ACC112 (cell line): ENCODE measurements around the gene MYOF.

Source experiments
- H2AFZ ChIP-seq: fragments of 200-600 bp; sonication (generic); one replicate; pipeline ENCODE4 v1.6.0; 2017; ENCODE audit warnings: antibody characterized with exemption, low read length; ENCODE audit not compliant: unreplicated experiment
- H3K27ac ChIP-seq: fragments of 200-600 bp; sonication (generic); 2 replicates; pipeline ENCODE4 v1.5.1; 2014; ENCODE audit warnings: low read depth, mild to moderate bottlenecking, antibody characterized with exemption, low read length, moderate library complexity
- H3K27me3 ChIP-seq: fragments of 200-600 bp; sonication (generic); 2 replicates; pipeline ENCODE4 v1.6.1; 2014; ENCODE audit warnings: mild to moderate bottlenecking, antibody characterized with exemption, low read length, moderate library complexity, mixed read lengths; ENCODE audit not compliant: insufficient read depth
- H3K36me3 ChIP-seq: fragments of 200-600 bp; sonication (generic); 2 replicates; pipeline ENCODE4 v1.6.1; 2016; ENCODE audit warnings: mild to moderate bottlenecking, antibody characterized with exemption, low read length, moderate library complexity, mixed read lengths; ENCODE audit not compliant: insufficient read depth
- H3K4me1 ChIP-seq: fragments of 200-600 bp; sonication (generic); one replicate; pipeline ENCODE4 v1.6.1; 2016; ENCODE audit warnings: low read length, mixed read lengths; ENCODE audit not compliant: insufficient read depth, unreplicated experiment, control insufficient read depth
- H3K4me3 ChIP-seq: fragments of 200-600 bp; sonication (generic); 2 replicates; pipeline ENCODE4 v1.5.1; 2014; ENCODE audit warnings: mild to moderate bottlenecking, low read depth, low read length
- H3K79me2 ChIP-seq: fragments of 200-600 bp; sonication (generic); one replicate; pipeline ENCODE4 v1.6.0; 2016; ENCODE audit warnings: low read length; ENCODE audit not compliant: control insufficient read depth, unreplicated experiment, insufficient read depth

Gene MYOF

DNA sequence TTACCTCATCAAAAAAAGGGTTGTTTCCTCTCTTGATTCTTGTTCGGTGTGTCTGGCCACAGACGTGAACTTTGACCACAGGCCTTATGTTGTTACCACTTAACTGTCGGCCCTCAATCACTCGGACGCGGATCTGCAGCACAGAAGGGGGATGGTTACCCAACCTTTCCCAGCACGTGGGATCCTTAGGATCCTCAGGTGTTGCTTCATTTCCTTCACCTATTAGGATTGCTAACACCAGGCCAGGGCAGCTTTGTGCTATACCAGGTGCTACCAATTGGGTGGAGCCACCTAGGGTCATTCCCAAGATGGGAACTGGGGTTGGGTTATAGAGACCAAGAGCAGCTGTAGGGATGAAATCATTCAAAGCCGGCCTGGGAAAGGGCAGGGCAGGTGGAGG lies 73.4 kb downstream of the MYOF start:
- Histone ChIP-seq H3K79me2 (peaks cover 9% of the 10 kb centered on the region), H2AFZ (no peak overlapping the region), H3K36me3 (peaks cover 29% of the 10 kb centered on the region), H3K4me3 (no peak overlapping the region), H3K4me1 (no peaks in the 10 kb centered on the region), H3K27ac (no peak overlapping the region), H3K27me3 (no peaks in the 10 kb centered on the region)

DNA sequence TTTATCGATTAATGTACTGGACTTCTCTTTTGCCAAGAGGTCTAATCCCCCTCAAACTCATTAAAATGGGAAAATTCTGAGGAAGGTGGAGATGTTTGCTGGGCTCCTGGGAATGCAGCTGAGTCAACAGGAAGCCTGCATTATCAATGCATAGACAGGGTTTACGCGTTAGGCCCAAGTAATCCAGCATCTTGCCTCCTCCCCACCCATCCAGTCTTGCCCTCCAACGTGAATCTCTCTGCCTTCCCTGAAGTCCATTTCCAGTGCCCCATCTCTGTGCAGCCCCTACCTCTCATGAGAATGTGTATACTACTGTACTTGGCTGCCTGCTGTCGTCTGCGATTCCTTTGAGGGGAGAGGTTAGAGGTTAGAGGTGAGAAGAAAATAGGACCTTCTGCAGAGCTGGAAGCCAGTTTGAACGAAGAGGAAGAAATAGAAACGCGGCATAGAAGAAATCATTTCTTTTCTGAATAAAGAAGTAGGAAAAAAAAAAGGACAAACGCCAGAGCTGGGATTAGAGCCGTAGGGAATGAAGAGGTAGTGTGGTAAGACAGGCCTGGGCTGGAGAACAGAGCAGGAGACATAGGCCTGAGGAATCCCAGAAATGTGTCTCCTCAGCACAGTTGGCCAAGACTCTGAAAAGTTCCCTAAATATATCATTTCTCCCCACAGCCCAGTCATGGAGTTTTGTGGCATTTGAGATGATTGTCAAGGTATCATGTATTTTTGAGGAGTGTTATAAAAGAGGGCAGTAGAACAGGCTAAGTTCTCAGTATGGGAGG lies 75.6 kb downstream of the MYOF start:
- H2AFZ ChIP-seq: no peak overlapping the region
- H3K4me1 ChIP-seq: no peaks in the 10 kb centered on the region
- H3K36me3 ChIP-seq: peaks cover 41% of the 10 kb centered on the region
- H3K27ac ChIP-seq: no peak overlapping the region
- no peaks in the 10 kb centered on the region for H3K27me3 ChIP-seq
- H3K79me2 ChIP-seq: peaks cover 11% of the 10 kb centered on the region
- H3K4me3 ChIP-seq: no peak overlapping the region

DNA sequence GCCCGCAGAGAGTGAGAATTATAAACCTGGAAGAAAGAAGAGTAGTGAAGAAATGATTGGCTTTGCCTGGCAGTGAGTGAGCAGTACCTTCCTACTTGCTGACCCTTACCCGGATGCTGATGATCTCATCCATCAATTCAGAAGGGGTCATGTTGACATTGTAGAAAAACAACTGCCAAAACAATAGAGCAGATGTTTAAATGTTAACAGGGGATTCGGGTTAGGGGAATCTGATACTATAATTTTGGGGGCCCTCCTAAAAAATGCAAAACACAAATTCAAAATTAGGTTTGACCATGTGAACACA lies 78.1 kb downstream of the MYOF start:
- H3K4me3 ChIP-seq: no peak overlapping the region
- peaks cover 11% of the 10 kb centered on the region for H3K79me2 ChIP-seq
- H3K36me3 ChIP-seq: peaks cover 40% of the 10 kb centered on the region
- no peak overlapping the region for H3K27ac ChIP-seq
- no peak overlapping the region for H2AFZ ChIP-seq
- no peaks in the 10 kb centered on the region for H3K4me1 ChIP-seq
- H3K27me3 ChIP-seq: no peaks in the 10 kb centered on the region

DNA sequence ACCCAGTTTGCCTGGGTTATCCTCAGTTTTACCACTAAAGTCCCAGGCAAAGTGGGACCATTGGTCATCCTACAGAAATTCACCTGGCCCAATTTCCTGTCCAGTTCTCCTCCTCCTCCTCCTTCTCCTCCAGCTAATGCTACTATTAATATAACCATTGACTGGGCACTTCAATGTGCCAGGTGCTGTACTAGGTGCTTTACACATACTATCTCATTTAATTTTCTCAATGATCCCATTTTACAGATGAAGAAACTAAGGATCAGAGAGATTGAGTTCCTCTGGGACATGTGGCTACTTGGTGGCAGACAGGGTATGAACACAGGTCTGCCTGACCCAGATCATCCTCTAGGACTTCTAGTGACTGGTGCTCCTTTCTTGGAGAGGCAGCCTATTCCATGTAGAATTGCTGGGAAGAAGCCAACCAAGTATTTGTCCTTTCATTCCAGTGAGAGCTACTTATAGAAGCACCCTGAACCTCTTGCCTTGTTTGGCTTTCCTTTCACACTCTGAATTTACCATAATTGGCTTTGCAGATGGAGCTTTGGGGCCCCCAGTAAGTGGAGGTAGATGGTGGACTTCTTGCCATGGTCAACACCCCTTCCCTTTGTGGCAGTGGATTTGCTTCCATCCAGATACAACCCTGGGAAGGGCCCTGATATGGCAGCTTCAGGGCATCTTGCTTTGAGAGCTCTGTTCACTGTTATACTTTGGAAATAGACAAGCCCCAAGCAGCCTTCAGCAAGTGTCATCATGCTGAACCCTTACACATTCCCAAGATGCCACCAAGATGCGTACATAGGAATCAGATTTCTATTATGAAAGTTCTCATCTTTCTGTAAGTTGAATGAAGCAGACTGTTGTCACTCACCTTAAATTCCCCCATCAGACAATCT lies 78.7 kb downstream of the MYOF start:
- Histone ChIP-seq H3K27ac (no peak overlapping the region), H3K4me1 (no peaks in the 10 kb centered on the region), H3K4me3 (no peak overlapping the region), H3K36me3 (peaks cover 42% of the 10 kb centered on the region), H3K79me2 (peaks cover 11% of the 10 kb centered on the region), H3K27me3 (no peaks in the 10 kb centered on the region), H2AFZ (no peak overlapping the region)

DNA sequence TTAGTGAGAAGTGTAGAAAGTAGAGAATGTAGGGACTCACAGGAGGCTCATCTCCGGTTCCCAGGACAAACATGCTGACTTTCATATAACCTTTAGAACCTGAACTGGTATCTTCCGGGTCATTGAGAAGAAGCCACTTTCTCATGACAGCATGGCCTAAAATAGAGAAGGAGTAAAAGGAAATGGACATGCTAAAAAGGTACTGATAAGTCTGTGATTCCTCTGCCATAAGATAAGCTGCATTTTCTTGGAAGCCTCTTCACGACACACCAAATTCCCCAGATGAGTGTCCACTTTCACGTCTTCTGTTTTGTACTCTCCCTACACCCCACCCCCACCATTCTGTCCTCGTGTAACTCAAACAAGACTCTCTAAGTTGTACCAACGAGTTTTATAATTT lies 79.9 kb downstream of the MYOF start:
- Histone ChIP-seq H3K4me3 (no peak overlapping the region), H3K4me1 (no peaks in the 10 kb centered on the region), H3K79me2 (peaks cover 11% of the 10 kb centered on the region), H2AFZ (no peak overlapping the region), H3K36me3 (peaks cover 54% of the 10 kb centered on the region), H3K27ac (no peak overlapping the region), H3K27me3 (no peaks in the 10 kb centered on the region)

DNA sequence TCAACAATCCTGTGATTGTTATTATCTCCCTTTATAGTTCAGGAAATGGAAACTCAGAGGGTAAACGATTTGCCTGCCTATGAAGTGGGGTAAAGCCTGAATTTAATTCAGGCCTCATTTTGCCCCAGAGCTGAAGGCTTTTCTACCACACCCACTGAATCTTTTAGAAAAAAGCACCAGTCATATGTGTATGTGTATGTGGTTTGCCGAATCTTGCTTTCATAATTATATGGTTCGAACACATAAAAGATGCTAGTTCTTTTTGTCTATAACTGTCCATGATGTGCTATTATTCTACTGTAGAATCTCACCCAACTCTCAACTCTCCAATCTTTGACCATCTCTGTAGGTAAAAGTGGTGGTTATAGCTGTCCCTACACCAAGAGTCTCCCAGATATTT lies 83.6 kb downstream of the MYOF start:
- H3K27ac ChIP-seq: no peak overlapping the region; the same call in 1 of the 2 replicates
- H3K36me3 ChIP-seq: peaks cover 63% of the 10 kb centered on the region
- H3K27me3 ChIP-seq: no peaks in the 10 kb centered on the region
- no peak overlapping the region for H3K4me3 ChIP-seq
- peaks cover 3% of the 10 kb centered on the region for H3K79me2 ChIP-seq
- no peak overlapping the region for H2AFZ ChIP-seq
- H3K4me1 ChIP-seq: no peaks in the 10 kb centered on the region

DNA sequence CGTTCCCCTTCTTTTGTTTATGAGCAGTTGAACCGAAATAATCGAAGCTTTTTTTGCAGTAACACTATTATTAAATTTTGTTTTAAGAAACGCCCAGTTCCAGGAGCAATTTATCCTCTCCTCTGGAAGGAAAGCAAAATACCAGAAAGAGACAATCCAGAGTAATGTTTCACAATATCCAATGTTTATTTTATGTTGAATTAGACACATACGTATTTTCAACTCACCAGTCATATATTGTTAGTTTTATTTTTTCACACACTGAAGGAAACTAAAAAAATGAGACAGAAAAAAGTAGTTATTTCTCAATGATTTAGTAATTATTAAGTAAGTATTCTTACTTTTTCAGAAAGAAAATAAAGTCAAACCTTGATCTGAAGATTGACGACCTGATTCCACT lies 85.1 kb downstream of the MYOF start:
- Histone ChIP-seq H3K79me2 (no peaks in the 10 kb centered on the region), H3K27ac (no peak overlapping the region), H3K27me3 (no peaks in the 10 kb centered on the region), H2AFZ (no peak overlapping the region), H3K4me3 (no peak overlapping the region), H3K36me3 (peaks cover 55% of the 10 kb centered on the region), H3K4me1 (peaks cover 5% of the 10 kb centered on the region)

DNA sequence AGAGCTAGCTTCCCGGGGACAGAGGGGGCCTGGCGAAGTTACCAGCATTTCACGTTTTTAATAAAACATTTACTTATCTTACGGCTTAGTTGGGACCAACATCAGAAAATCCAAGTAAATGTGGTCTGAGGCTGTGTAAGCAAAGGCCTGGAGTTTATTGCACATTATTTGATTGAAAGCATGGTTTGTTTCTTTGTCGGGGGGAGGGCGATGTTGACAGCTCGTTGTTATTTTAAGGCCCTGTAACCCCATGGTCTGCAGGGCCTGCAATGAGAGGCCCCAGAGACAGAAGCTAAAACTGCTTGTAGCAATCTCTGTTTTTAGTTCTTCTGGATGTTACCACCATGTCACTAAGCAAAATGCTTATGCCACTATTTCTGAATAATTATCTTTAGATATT lies 88.9 kb downstream of the MYOF start:
- Histone ChIP-seq H3K27me3 (no peaks in the 10 kb centered on the region), H3K36me3 (peaks cover 46% of the 10 kb centered on the region), H3K4me1 (peaks cover 18% of the 10 kb centered on the region), H3K4me3 (no peak overlapping the region), H3K79me2 (no peaks in the 10 kb centered on the region), H2AFZ (no peak overlapping the region), H3K27ac (no peak overlapping the region)

DNA sequence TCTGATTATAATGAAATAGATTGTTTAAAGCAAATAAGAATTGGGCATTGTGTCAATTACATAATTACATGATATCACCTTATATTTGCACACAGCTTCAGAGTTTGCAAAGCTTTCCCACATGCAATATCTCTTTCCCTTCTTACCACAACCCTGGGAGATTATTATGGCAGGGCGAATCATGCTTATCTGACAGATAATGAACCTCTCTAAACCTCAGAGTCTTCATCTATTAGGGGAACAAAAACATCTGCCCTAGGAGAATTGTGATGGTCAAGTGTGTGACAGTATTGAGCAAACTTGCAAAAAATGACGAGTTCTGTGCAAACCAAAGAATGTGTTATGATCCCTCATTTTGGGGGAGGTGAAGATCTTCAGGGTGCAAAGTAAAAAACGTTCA lies 90.0 kb downstream of the MYOF start:
- Histone ChIP-seq H3K27me3 (no peaks in the 10 kb centered on the region), H2AFZ (no peak overlapping the region), H3K4me1 (peaks cover 27% of the 10 kb centered on the region), H3K27ac (no peak overlapping the region), H3K4me3 (no peak overlapping the region), H3K79me2 (no peaks in the 10 kb centered on the region), H3K36me3 (peaks cover 43% of the 10 kb centered on the region)

DNA sequence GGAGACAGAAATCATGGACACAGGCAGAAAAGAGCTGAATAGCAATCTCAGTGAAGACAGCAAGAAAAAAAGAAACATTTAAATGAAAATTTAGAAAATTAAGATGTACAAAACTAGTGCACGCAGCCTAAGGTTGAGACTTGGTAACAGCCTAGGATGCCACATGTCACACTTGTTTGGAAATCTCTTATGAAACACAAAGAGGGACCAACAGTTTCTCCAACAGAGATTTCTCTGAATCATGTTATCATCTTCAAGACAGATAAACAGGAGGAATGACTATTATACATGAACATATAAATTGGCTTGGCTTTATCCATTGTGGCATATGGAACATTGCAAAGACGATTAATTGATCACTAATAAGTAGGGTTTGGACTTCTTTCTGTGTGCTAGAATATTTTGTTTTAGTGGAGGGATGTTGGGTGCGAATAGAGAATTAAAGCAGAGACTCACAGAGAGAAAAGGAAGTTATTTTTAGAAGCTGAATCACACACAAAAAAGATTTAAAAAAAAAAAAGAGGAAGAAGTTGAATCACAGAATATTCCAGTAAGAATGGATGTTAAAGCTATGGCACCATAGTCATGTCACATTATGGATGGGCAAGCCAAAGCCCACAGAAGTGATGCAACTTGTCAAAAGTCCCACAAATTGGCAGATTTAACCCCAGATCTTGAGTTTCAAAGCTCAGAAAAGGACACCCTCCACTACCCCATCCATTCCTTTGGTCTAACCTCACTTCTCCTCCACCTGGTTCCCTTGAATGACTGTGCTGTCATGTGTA lies 91.6 kb downstream of the MYOF start:
- Histone ChIP-seq H3K27me3 (no peaks in the 10 kb centered on the region), H3K79me2 (peaks cover 2% of the 10 kb centered on the region), H2AFZ (no peak overlapping the region), H3K36me3 (peaks cover 41% of the 10 kb centered on the region), H3K4me1 (peaks cover 36% of the 10 kb centered on the region), H3K27ac (no peak overlapping the region), H3K4me3 (no peak overlapping the region)
